ENCODE measurements around the gene UVSSA.
"Not testable (repeated sequence)": the region's sequence is repeated elsewhere in the genome, so short reads cannot be mapped to it uniquely, and the experiment has no call there.

UVSSA gene

GRCh38 chr4:1332686-1333085 is 14.3 kb upstream of the UVSSA start:
- ChIA-PET CTCF (interaction anchor here (1.2 to 1.4 kb wide), 2 partner anchors 13 to 24 kb away, joined by 3 to 5 read pairs; partner anchors contain the start of gene UVSSA), POLR2A (no interaction called here)
- no peak for TF ChIP-seq CTCF (IDR thresholded peaks at IDR 0.05; ENCODE audit: control extremely low read depth, extremely low read depth, low read depth, missing control alignments)
- no peak for DNase-seq (ENCODE audit: extremely low spot score)

- no peak for TF ChIP-seq CTCF (IDR thresholded peaks at IDR 0.05; ENCODE audit: control extremely low read depth, extremely low read depth, low read depth, missing control alignments)
- CTCF ChIA-PET, result interaction anchor here (1.4 kb wide), 1 partner anchor 23 kb away, joined by 3 read pairs; no protein-coding TSS in a partner anchor
- no peak for DNase-seq (ENCODE audit: extremely low spot score)
- POLR2A ChIA-PET, result no interaction called here
Observed at GRCh38 chr4:1333256-1333655, 13.8 kb upstream of the UVSSA start.

- CTCF ChIA-PET; DNase-seq (ENCODE audit: extremely low spot score); POLR2A ChIA-PET: not testable (repeated sequence)
Observed at GRCh38 chr4:1333851-1334578, 13.0 kb upstream of the UVSSA start.

GRCh38 chr4:1334579-1334895 is 12.5 kb upstream of the UVSSA start:
- DNase-seq (ENCODE audit: extremely low spot score), result no peak
- CTCF ChIA-PET, result no interaction called here

GRCh38 chr4:1335193-1335883 is 11.7 kb upstream of the UVSSA start:
- POLR2A ChIA-PET; DNase-seq (ENCODE audit: extremely low spot score): not testable (repeated sequence)

More at GRCh38 chr4:1334579-1334895, 12.5 kb upstream of the UVSSA start:
- POLR2A ChIA-PET, result no interaction called here
- no peak for TF ChIP-seq CTCF (IDR thresholded peaks at IDR 0.05; ENCODE audit: control extremely low read depth, extremely low read depth, low read depth, missing control alignments)

GRCh38 chr4:1336088-1336491 is 10.9 kb upstream of the UVSSA start:
- no peak for TF ChIP-seq CTCF (IDR thresholded peaks at IDR 0.05; ENCODE audit: control extremely low read depth, extremely low read depth, low read depth, missing control alignments)
- no peak for DNase-seq (ENCODE audit: extremely low spot score)
- ChIA-PET CTCF (interaction anchor here (1.2 kb wide), 1 partner anchor 68 kb away, joined by 5 read pairs; no protein-coding TSS in a partner anchor), POLR2A (no interaction called here)

More at GRCh38 chr4:1335193-1335883, 11.7 kb upstream of the UVSSA start:
- CTCF ChIA-PET, result not testable (repeated sequence)

- POLR2A ChIA-PET, result no interaction called here
- no peak for TF ChIP-seq CTCF (IDR thresholded peaks at IDR 0.05; ENCODE audit: control extremely low read depth, extremely low read depth, low read depth, missing control alignments)
- CTCF ChIA-PET, result interaction anchor here (1.2 kb wide), 1 partner anchor 69 kb away, joined by 5 read pairs; no protein-coding TSS in a partner anchor
- no peak for DNase-seq (ENCODE audit: extremely low spot score)
Observed at GRCh38 chr4:1337376-1337831, 9.6 kb upstream of the UVSSA start.

All from GM10248 (cell line).